GM19328 (cell line): ENCODE data around the gene EDC3.
"Not testable (repeated sequence)": the region's sequence is repeated elsewhere in the genome, so short reads cannot be mapped to it uniquely, and the experiment has no call there.

ENCODE experiments used
- ATAC-seq: cut with Tn5 transposase; IDR thresholded peaks from one replicate; pipeline ENCODE4 v1.9.1; 2021; ENCODE audit warnings: mild to moderate bottlenecking, moderate library complexity; ENCODE audit not compliant: unreplicated experiment

The EDC3 gene

GRCh38 chr15:74612677-74613076, 83.1 kb downstream of the EDC3 start:
- ATAC-seq = no peak

GRCh38 chr15:74611834-74612233, 84.0 kb downstream of the EDC3 start:
- ATAC-seq = no peak

GRCh38 chr15:74611341-74611740, 84.5 kb downstream of the EDC3 start:
- ATAC-seq = no peak

GRCh38 chr15:74610302-74610951, 85.4 kb downstream of the EDC3 start:
- ATAC-seq = no peak

GRCh38 chr15:74609938-74610301, 85.9 kb downstream of the EDC3 start:
- no peak for ATAC-seq

- ATAC-seq = no peak
These were observed 87.0 kb downstream of the EDC3 start for GRCh38 chr15:74608786-74609185.

- ATAC-seq = no peak
These were observed 90.1 kb downstream of the EDC3 start for GRCh38 chr15:74605795-74606150.

GRCh38 chr15:74604983-74605794, 90.6 kb downstream of the EDC3 start:
- ATAC-seq = no peak

- no peak for ATAC-seq
These were observed 91.8 kb downstream of the EDC3 start for GRCh38 chr15:74603789-74604705.

- ATAC-seq = no peak
These were observed 92.6 kb downstream of the EDC3 start for GRCh38 chr15:74603026-74603788.

- no peak for ATAC-seq
These were observed 96.7 kb downstream of the EDC3 start for GRCh38 chr15:74599156-74599555.

GRCh38 chr15:74598126-74598842, 97.5 kb downstream of the EDC3 start:
- ATAC-seq = peak; percentile 90

- not testable (repeated sequence) for ATAC-seq
These were observed 98.6 kb downstream of the EDC3 start for GRCh38 chr15:74597146-74597705.

GRCh38 chr15:74596736-74597135, 99.1 kb downstream of the EDC3 start:
- not testable (repeated sequence) for ATAC-seq

GRCh38 chr15:74595271-74595670, 100.6 kb downstream of the EDC3 start:
- ATAC-seq = no peak

- no peak for ATAC-seq
These were observed 101.4 kb downstream of the EDC3 start for GRCh38 chr15:74594455-74594854.

- no peak for ATAC-seq
These were observed 102.7 kb downstream of the EDC3 start for GRCh38 chr15:74593122-74593521.

GRCh38 chr15:74592222-74592621, 103.6 kb downstream of the EDC3 start:
- ATAC-seq = no peak

- ATAC-seq = no peak
These were observed 106.0 kb downstream of the EDC3 start for GRCh38 chr15:74589826-74590225.

GRCh38 chr15:74585857-74586256, 110.0 kb downstream of the EDC3 start:
- no peak for ATAC-seq
